GM19324 (cell line): Measurements from ENCODE around the gene GYS1.
"Not testable (repeated sequence)": the region's sequence is repeated elsewhere in the genome, so short reads cannot be mapped to it uniquely, and the experiment has no call there.

Experiments
- ATAC-seq: cut with Tn5 transposase; IDR thresholded peaks from one replicate; pipeline ENCODE4 v1.9.1; 2021; ENCODE audit warnings: mild to moderate bottlenecking, moderate library complexity; ENCODE audit not compliant: unreplicated experiment, low FRiP score

GYS1 gene

GRCh38 chr19:48947258-48947542 is 45.9 kb downstream of the GYS1 start:
- ATAC-seq, result no peak

- ATAC-seq, result no peak
These were observed 46.4 kb downstream of the GYS1 start for GRCh38 chr19:48946463-48947257.

DNA sequence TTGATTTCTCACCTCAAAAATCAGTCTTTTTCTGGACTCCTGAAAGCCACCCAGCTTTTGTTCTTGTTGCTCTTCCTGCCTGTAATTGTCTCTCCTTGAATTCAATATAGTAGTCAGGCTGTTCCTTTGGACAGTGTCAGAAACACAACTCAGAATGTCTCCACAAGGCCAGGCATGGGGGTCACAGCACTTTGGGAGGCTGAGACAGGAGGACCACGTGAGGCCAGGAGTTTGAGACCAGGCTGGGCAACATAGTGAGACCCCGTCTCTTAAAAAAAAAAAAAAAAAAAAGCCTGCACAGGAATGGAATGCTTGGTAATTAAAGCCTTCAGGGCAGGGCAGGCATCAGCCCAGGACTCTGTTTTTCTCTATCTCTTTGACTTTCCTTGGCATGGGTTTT is 47.3 kb downstream of the GYS1 start:
- ATAC-seq, result no peak

GRCh38 chr19:48945415-48945814 is 47.7 kb downstream of the GYS1 start:
- ATAC-seq, result no peak

DNA sequence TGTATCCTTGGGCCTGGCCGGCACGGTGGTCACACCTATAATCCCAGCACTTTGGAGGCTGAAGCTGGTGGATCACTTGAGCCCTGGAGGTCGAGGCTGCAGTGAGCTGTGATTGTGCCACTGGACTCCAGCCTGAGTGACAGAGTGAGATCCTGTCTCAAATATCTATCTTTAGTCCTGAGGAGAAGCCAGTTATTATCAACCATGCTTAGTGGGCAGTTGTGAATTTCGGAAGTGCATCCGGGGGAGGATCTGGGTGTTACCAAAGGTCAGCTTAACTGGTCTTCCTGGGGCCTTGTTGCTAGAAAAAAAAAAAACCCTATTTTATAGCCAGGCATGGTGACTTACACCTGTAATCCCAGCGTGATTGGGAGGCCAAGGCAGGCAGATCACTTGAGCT is 50.0 kb downstream of the GYS1 start:
- no peak for ATAC-seq

DNA sequence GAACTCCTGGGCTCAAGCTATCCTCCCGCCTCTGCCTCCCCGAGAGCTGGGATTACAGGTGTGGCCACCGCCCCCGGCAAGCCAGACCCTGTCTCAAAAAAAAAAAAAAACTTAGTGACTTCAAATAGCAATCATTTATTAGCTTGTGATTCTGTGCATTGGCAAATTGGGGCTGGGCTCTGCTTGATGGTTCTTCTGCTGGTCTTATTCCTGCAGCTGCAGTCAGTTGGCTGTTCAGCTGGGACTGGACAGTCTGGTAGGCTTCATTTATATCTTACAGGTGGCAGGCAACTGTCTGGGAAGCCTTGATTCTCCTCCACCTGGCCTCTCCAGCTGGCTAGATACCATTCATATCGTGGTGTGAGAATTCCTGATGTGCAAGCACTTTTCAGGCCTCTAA is 52.2 kb downstream of the GYS1 start:
- no peak for ATAC-seq

DNA sequence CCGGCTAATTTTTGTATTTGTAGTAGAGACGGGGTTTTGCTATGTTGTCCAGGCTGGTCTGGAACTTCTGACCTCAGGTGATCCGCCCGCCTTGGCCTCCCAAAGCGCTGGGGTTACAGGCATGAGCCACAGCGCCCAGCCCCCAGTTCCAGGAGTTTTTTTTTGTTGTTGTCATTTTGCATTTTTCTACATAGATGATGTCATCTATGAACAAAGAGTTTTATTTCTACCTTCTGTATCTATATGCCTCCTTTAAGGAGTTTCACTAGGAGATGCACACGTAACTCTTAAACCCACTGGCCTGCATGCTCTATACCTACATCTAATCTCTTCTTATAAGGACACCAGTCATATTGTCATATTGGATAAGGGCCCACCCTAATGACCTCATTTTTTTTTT is 54.9 kb downstream of the GYS1 start:
- ATAC-seq, result no peak

DNA sequence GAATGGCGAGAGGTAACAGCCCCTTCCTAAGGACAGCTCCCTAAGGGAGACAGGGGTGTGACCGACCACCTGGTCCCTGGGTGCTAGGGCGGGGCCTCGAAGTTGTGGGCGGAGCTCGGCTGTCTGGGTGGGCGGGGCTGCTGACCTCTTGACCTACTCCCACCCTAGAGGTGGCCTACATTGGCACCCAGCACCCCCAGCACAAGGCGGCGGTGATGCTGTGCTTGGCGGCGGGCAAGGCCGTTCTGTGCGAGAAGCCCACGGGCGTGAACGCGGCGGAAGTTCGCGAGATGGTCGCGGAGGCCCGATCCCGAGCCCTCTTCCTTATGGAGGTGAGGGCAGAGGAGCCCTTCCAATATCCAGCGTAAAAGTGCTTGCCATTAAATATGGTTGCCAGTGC is 57.2 kb downstream of the GYS1 start:
- no peak for ATAC-seq

- ATAC-seq, result no peak
These were observed 58.3 kb downstream of the GYS1 start for GRCh38 chr19:48934837-48935236.

DNA sequence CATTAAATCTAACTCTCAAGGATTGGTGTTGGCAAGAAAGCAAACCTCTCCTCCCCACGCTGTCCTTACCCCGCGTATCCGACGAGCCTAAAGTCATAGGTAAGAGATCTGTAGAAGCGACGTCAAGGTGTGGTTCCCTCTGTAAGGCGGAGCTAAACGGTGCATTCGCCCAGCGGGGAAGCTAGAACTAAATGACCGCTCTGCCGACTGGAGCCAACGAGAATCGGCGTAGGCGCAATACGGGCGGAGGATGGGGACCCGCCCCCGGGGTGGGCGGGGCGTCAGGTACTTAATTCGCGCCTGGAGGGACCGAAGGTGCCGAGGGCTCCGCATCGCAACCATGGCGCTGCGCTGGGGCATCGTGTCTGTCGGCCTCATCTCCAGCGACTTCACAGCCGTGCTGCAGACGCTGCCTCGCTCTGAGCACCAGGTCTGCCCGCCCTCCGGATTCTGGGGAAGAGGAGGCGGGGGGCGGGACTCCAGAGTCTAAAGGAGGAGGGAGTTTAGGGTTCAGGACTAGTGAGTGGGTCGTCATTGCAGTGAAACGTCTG is 59.7 kb downstream of the GYS1 start, which contains the start of gene DHDH:
DHDH (plus strand) TSS at position 318 of the 551 bp plus-strand sequence; CDS start at position 341, 23 bp downstream.
- ATAC-seq, result peak; percentile 44

DNA sequence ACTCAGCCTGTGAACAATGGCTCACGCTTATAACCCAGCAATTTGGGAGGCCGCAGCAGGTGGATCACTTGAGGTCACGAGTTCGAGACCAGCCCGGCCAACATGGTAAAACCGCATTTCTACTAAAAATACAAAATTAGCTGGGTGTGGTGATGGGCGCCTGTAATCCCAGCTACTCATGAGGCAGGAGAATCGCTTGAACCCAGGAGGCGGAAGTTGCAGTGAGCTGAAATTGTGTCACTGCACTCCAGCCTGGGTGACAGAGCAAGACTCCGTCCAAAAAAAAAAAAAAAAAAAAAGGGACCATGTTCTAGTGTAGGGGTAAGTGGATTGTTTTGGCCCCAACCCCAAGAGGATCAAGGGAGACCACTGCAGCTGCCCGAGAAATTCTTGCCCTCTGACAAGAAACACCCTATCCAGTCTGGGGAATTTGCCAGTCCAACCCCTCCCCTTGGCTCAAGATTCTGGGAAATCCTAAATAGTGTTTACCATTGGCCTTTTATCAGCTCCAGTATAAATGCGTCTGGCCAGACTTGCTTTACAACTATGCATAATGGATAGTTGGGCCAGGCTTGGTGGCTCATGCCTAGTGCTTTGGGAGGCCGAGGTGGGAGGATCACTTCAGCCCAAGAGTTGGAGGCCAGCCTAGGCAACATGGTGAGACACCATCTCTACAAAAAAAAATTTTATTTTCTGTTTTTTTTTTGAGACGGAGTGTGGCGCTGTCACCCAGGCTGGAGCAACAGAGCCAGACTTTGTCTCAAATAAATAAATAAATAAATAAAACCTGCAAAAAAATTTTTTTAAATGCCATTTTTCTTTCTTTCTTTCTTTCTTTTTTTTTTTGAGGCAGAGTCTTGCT is 64.7 kb downstream of the GYS1 start:
- no peak for ATAC-seq

DNA sequence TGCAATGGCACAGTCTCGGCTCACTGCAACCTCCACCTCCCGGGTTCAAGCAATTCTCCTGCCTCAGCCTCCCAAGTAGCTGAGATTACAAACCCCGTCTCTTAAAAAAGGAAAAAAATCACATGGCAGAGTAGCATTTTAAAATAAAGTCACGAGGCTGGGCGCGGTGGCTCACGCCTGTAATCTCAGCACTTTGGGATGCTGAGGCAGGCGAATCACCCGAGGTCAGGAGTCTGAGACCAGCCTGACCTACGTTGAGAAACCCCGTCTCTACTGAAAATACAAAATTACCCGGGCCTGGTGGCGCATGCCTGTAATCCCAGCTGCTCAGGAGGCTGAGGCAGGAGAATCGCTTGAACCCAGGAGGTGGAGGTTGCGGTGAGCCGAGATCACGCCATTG is 65.4 kb downstream of the GYS1 start:
- not testable (repeated sequence) for ATAC-seq

- ATAC-seq, result no peak
These were observed 66.2 kb downstream of the GYS1 start for GRCh38 chr19:48926909-48927308.

GRCh38 chr19:48925890-48926289 is 67.2 kb downstream of the GYS1 start:
- not testable (repeated sequence) for ATAC-seq

DNA sequence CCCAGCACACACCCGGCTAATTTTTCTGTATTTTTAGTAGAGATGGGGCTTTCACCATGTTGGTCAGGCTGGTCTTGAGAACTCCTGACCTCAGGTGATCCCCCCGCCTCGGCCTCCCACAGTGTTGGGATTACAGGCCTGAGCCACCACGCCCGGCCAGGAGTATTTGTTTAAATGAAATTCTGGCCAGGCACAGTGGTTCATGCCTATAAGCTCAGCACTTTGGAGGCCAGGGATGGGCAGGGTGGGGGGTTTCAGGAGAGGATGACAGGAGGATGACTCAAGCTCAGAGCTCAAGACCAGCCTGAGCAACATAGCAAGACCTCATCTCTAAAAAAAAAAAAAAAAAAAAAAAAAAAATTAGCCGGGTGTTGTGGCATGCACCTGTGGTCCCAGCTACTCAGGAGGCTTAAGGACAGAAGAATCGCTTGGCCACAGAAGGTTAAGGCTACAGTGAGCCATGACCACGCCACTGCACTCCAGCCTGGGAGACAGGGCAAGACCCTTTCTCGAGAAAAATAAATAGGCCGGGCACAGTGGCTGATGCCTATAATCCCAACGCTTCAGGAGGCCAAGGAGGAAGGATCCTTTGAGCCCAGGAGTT is 67.8 kb downstream of the GYS1 start:
- no peak for ATAC-seq

- ATAC-seq, result no peak
These were observed 70.3 kb downstream of the GYS1 start for GRCh38 chr19:48922548-48923490.

DNA sequence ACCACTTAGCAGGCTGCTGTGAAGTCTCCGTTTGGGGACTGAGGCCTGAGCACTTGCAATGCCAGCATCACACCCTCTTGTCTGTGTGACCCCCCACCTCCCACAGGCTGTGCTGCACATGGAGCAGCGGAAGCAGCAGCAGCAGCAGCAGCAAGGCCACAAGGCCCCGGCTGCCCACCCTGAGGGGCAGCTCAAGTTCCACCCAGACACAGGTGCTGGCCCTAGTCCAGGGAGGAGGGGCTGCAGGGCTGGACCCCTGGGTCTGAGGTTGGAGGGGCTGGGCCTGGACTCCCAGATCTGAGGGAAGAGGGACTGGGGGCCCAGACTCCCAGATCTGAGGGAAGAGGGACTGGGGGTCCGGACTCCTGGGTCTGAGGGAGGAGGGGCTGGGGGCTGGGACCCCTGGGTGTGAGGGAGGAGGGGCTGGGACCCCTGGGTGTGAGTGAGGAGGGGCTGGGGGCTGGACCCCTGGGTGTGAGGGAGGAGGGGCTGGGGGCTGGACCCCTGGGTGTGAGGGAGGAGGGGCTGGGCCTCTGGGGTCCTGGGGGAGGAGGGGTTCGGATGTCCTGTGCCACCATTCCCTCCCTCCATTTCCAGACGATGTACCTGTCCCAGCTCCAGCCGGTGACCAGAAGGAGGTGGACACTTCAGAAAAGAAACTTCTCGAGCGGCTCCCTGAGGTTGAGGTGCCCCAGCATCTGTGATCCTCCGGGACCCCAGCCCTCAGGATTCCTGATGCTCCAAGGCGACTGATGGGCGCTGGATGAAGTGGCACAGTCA is 71.2 kb downstream of the GYS1 start:
- no peak for ATAC-seq

DNA sequence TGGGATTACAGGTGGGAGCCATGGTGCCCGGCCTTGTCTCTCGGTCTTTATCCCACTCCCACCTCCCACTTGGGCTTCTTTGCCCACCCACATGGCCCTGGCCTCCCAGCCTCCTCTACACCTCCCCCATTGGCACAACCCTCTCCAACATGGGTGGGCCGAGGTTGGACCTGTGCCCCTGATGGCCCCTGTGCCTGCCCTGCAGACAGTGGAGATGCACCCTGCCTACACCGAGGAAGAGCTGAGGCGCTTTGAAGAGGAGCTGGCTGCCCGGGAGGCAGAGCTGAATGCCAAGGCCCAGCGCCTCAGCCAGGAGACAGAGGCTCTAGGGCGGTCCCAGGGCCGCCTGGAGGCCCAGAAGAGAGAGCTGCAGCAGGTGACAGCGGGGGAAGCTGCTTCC is 72.2 kb downstream of the GYS1 start:
- no peak for ATAC-seq

DNA sequence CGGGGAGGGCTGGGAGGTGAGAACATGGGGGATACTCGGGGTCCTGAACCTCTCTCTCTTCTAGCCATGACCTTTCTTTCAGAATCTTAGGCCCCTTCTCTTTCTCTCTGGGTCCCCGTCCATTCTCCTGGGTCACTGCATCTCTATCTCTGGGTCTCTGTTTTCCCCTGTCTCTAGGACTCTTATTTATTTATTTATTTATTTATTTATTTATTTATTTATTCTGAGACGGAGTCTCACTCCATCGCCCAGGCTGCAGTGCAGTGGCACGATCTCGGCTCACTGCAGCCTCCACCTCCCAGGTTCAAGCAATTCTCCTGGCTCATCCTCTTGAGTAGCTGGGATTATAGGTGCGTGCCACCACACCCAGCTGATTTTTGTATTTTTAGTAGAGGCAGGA is 73.8 kb downstream of the GYS1 start:
- not testable (repeated sequence) for ATAC-seq
